GM18861 (cell line): ENCODE measurements around the gene MEIS1.

Experiments used
- ATAC-seq: cut with Tn5 transposase; IDR thresholded peaks from one replicate; pipeline ENCODE4 v1.9.1; 2021; ENCODE audit not compliant: unreplicated experiment

The MEIS1 gene

DNA sequence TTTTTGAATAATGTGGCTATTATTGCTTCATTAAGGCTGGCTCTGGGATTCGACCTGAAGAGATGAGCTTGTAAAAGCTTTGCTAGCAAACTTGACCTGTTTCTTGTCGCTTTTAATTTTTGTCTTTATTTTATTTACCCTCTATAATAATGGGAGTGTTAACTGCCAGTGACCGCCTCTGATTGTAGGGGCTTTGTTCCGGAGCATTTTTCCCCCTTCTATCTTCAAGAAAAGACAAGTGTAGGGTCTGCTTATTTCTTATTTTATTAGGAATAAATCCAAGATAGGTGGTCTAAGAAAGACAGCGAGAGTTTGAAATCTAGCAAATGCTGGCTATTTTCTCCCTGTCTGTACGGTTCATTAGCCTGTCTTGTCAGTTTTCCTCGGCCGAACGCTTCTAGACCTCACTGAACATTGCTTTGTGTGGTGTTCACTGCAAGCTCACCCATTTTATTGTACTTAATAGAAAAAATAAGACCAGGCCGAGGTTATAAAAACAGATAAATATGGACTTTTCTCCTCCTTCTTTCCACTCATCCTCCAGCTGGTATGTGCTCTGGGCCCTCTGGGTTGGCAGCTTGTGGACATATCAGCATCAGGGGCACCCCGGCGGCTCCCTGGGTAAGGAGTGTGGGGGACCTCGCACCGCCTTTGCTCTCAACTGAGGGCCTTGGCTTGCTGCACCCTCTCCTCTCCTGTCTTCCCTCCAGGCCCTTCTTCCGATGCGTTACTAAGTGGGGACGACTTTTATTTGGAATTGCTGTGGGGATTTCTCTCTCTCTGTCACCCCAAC lies 8.5 kb downstream of the MEIS1 start:
- ATAC-seq, result no peak

GRCh38 chr2:66443979-66444861 lies 9.3 kb downstream of the MEIS1 start:
- no peak for ATAC-seq

GRCh38 chr2:66445076-66445924 lies 10.4 kb downstream of the MEIS1 start:
- no peak for ATAC-seq

GRCh38 chr2:66445925-66446871 lies 11.3 kb downstream of the MEIS1 start:
- ATAC-seq, result no peak

GRCh38 chr2:66446941-66447340 lies 12.0 kb downstream of the MEIS1 start:
- no peak for ATAC-seq

GRCh38 chr2:66447677-66448076 lies 12.8 kb downstream of the MEIS1 start:
- no peak for ATAC-seq

DNA sequence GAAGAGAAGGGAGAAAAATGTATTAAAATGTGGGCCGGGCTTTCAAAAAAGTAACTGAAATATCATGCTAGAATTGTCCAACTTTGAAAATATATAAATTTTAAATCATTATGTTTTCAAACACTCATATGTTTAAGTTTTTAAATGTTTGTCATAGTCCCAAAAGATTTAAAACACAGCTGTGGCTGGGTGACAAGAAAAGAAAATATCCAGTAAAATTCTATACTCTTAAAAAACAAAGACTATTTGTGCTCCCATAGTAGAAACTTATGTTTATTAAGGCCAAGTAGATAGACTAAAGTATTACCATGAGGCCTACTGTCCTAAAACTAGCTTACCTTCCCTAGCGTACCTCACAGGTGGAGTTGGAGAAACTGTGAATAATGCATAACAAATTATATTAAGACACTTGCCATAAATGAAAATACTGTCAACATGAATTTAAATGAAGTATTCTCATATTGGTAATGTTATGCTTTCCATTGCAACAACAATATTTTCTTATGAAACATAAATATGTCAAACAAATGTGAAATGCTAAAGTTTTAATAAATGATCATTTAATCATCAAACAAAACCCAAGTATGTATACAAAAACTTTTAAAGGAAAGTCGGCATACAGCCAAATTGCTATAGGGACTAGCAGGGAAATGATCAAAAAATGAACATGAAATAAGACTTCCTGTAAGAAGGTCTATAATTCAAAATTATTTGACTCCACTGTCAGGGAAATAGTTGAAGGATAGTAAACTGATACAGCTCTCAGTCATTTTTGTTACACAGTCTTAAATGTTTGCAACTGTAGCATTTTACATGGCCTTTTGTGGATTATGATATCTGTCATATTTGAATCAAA lies 13.4 kb downstream of the MEIS1 start:
- no peak for ATAC-seq

DNA sequence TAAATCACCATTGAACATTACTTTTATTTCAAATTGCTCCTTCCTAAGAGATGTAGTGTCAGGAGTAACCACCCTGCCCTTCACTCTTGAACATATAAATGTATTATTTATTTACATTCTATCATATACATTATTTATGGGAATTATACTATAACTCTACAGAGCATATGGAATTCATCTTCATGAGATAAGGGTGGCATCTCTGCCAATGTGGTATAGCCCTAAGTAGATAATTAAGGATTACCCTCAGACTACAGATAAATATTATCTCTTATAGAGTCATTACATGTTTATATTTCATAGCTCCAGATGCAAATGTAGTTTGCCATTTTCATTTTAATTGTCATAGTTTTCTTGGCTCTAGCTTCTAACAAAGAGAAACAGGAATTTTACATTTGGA lies 17.3 kb downstream of the MEIS1 start:
- ATAC-seq, result no peak

GRCh38 chr2:66452917-66453316 lies 18.0 kb downstream of the MEIS1 start:
- ATAC-seq, result no peak

GRCh38 chr2:66455490-66455889 lies 20.6 kb downstream of the MEIS1 start:
- no peak for ATAC-seq

- no peak for ATAC-seq
Measured at GRCh38 chr2:66456183-66457041, 21.5 kb downstream of the MEIS1 start.

GRCh38 chr2:66457545-66457944 lies 22.6 kb downstream of the MEIS1 start:
- ATAC-seq, result no peak

DNA sequence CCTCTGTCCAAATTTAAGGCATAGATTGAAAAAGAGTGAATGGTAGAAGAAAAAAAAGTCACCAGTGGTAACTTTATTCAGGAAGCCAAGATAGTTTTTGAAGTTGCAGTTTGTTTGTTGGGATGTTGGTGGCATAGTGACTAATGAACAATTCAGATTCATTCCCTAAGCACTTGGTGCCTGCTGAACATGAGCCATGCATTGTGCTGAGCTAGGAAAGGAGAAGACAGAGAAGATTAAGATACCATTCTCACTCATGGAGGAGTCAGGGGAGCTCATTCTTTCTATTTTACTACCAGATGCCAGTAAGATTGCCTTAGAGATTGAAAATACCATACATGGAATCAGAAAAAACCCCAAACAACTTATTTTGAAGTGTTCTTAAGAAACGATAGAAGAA lies 25.1 kb downstream of the MEIS1 start:
- no peak for ATAC-seq

GRCh38 chr2:66461001-66461663 lies 26.2 kb downstream of the MEIS1 start:
- no peak for ATAC-seq

DNA sequence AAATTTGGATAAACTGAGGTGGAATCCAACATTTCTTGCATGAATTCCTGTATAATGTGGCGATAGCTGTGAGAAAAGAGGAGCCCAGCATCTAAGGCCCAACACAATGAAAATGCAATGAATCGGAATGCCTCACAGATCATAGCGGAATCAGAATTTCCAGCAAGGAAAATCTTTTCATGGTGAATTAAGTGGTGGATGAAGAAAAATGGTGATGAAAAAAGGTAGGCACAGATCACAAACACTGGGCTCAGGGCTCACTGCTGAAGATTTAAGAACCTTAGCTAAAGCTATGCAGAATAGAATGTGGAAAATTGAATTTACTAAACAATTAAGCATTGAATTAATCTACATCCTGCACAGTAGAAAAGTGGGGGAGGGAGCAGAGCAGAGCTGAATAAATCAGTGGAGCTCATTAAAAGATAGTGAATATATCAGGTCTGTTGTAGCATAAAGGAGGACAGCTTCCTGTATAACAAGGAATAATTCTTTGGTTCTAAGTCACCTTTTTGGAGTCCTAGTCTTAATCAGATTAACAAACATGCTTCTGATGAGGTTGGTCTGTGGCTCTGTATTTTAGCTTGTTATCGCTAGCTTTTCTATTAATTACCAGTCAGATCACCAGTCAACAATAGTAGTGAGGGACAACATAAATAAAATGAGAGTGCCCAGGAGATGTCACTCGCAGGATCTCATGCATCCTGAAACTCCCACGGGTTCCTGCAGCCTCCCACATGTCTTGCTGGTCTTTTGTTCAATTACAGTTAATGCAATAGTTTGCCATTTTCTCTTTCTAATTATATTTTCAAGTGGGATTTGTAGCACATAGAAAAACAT lies 27.0 kb downstream of the MEIS1 start:
- no peak for ATAC-seq

- no peak for ATAC-seq
Measured at GRCh38 chr2:66462501-66462825, 27.5 kb downstream of the MEIS1 start.

DNA sequence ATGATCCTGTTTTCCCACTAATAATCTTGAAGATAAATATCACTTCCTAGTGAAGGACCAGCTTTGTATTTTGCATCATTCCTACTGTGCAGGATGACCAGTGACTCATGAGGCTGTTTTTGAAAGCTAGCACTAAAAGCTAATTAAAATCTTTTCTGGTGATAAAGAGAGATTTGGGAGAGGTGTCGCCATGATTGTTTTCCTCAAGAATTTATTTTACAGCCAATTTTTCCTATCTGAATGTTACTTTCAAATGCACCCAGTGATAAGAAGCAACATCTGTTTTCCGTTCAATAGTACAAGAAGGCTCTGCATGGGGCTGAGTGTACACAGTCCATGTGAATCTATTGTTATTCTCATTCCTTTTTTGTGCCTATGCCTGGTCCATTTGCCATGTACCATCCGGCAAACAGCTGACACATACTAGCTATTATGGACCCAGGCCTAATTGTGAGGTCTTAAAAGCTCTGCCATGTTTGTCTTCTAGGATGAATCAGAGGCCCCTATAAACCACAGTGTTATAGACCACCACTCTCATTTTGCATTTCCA lies 28.4 kb downstream of the MEIS1 start:
- no peak for ATAC-seq
